ENCODE results near the gene SMAD9.

The SMAD9 gene

GRCh38 chr13:36919833-36920615 is at the start of gene SMAD9:
Gene SMAD9 (minus strand): TSS chr13:36920238. CDS start chr13:36879689, 40,549 bp downstream.
- DNase-seq = peak; percentile 58

GRCh38 chr13:36966404-36966803 is 46.4 kb upstream of the SMAD9 start:
- DNase-seq = no peak

- DNase-seq = no peak
Observed at GRCh38 chr13:36965767-36966166, 45.7 kb upstream of the SMAD9 start.

- no peak for DNase-seq
Observed at GRCh38 chr13:36959456-36960116, 39.5 kb upstream of the SMAD9 start.

- no peak for DNase-seq
Observed at GRCh38 chr13:36954542-36954941, 34.5 kb upstream of the SMAD9 start.

- DNase-seq = no peak
Observed at GRCh38 chr13:36950920-36951319, 30.9 kb upstream of the SMAD9 start.

- no peak for DNase-seq
Observed at GRCh38 chr13:36950330-36950729, 30.3 kb upstream of the SMAD9 start.

- no peak for DNase-seq
Observed at GRCh38 chr13:36945078-36945477, 25.0 kb upstream of the SMAD9 start.

GRCh38 chr13:36925603-36926002 is 5.6 kb upstream of the SMAD9 start:
- DNase-seq = no peak

GRCh38 chr13:36924001-36924400 is 4.0 kb upstream of the SMAD9 start:
- DNase-seq = no peak

GRCh38 chr13:36921631-36922301 is 1.7 kb upstream of the SMAD9 start:
- DNase-seq = no peak

GRCh38 chr13:36920616-36921185 is 663 bp upstream of the SMAD9 start:
- no peak for DNase-seq

GRCh38 chr13:36919171-36919832 is 736 bp downstream of the SMAD9 start:
- peak; percentile 36 for DNase-seq

GRCh38 chr13:36918246-36919131 is 1.5 kb downstream of the SMAD9 start:
- peak; percentile 35 for DNase-seq

GRCh38 chr13:36917311-36917710 is 2.7 kb downstream of the SMAD9 start:
- DNase-seq = no peak

- no peak for DNase-seq
Observed at GRCh38 chr13:36915896-36916640, 4.0 kb downstream of the SMAD9 start.

- no peak for DNase-seq
Observed at GRCh38 chr13:36915106-36915505, 4.9 kb downstream of the SMAD9 start.

- no peak for DNase-seq
Observed at GRCh38 chr13:36914648-36915047, 5.4 kb downstream of the SMAD9 start.

GRCh38 chr13:36913463-36913862 is 6.6 kb downstream of the SMAD9 start:
- DNase-seq = no peak

- DNase-seq = peak; percentile 12
Observed at GRCh38 chr13:36912973-36913372, 7.1 kb downstream of the SMAD9 start.

GRCh38 chr13:36912369-36912768 is 7.7 kb downstream of the SMAD9 start:
- DNase-seq = no peak
